ENCODE data around the gene NAGA.

Gene NAGA

DNA sequence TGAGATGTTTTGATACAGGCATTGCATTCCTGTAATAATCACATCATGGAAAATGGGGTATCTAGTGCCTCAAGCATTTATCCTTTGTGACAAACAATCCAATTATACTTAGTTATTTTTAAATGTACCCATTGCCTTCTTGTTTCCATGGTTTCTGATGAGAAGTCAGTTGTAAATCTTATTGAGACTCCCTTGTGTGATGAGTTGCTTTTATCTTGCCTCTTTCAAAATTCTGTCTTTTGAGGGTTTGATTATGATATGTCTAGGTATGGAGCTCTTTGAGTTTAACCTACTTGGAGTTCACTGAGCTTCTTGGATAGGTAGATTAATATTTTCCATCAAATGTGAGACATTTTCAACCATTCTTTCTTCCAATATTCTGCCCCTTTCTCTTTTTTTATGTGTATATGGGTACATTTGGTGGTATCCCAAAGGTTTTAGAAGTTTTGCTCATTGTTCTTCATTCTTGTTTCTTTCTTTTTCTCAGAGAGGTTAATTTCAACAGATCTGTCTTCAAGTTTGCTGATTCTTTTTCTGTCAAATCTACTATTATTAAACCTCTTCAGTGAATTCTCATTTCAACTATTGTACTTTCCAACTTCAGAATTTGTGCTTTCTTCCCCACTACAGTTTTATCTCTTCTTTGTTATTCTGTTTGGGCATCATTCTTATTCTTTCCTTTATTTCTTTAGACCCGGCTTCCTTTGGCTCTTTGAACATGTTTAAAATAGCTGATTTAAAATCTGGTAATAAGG lies 13.7 kb downstream of the NAGA start:
- no peak overlapping the region for H3K4me3 ChIP-seq (ENCODE audit: low read length, poor library complexity, severe bottlenecking)
- no peaks in the 10 kb centered on the region for H3K79me2 ChIP-seq (ENCODE audit: insufficient read depth, low read length)
- H3K36me3 ChIP-seq (ENCODE audit: insufficient read depth, low read length): no peaks in the 10 kb centered on the region; the same call in 1 of the 2 replicates
- no peaks in the 10 kb centered on the region for H3K27me3 ChIP-seq (ENCODE audit: insufficient read depth, low read length, poor library complexity, severe bottlenecking)
- H4K20me1 ChIP-seq (ENCODE audit: insufficient read depth, low read length, poor library complexity, severe bottlenecking): no peaks in the 10 kb centered on the region
- no peak overlapping the region for H3K9ac ChIP-seq (ENCODE audit: low read depth, low read length, poor library complexity, severe bottlenecking)
- no peak overlapping the region for H3K4me2 ChIP-seq (ENCODE audit: low read depth, low read length, poor library complexity, severe bottlenecking)
- no peaks in the 10 kb centered on the region for H3F3A ChIP-seq (ENCODE audit: low read depth)
- no peak overlapping the region for H2AFZ ChIP-seq (ENCODE audit: low read length)
- H3K4me1 ChIP-seq (ENCODE audit: insufficient read depth, low read length, poor library complexity, severe bottlenecking): no peaks in the 10 kb centered on the region
- H3K9me2 ChIP-seq (replicated peaks; ENCODE audit: low read depth, low read length): no peaks in the 10 kb centered on the region
- TF ChIP-seq, protein P1, sequence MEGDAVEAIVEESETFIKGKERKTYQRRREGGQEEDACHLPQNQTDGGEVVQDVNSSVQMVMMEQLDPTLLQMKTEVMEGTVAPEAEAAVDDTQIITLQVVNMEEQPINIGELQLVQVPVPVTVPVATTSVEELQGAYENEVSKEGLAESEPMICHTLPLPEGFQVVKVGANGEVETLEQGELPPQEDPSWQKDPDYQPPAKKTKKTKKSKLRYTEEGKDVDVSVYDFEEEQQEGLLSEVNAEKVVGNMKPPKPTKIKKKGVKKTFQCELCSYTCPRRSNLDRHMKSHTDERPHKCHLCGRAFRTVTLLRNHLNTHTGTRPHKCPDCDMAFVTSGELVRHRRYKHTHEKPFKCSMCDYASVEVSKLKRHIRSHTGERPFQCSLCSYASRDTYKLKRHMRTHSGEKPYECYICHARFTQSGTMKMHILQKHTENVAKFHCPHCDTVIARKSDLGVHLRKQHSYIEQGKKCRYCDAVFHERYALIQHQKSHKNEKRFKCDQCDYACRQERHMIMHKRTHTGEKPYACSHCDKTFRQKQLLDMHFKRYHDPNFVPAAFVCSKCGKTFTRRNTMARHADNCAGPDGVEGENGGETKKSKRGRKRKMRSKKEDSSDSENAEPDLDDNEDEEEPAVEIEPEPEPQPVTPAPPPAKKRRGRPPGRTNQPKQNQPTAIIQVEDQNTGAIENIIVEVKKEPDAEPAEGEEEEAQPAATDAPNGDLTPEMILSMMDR (conservative IDR thresholded peaks at IDR 0.05; ENCODE audit: low read length): no peak
- no peak for TF ChIP-seq EZH2phosphoT487 (IDR thresholded peaks at IDR 0.05; ENCODE audit: borderline replicate concordance)
- peaks cover 9% of the 10 kb centered on the region; the same call in 1 of the 2 replicates for H3K9me3 ChIP-seq (ENCODE audit: insufficient read depth, low read depth, low read length)

DNA sequence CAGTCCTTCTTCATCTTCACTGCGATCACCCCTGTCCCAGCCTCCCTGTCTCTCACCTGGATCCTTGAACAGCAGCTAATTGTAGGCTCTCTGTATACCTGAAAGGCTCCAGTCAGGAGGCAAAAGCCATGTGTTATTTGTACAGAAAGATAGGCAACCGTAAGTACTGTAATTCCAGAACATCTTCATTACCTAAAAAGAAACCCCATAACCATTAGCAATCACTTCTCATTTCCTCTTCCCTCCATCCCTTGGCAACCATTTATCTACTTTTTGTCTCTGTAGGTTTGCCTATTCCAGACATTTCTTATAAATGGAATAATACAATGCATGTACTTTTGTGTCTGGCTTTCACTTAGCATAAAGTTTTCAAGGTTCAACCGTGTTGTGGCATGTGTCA lies 17.8 kb downstream of the NAGA start:
- H3K9me3 ChIP-seq (ENCODE audit: insufficient read depth, low read depth, low read length): peaks cover 9% of the 10 kb centered on the region; the same call in 1 of the 2 replicates
- no peaks in the 10 kb centered on the region for H3K27me3 ChIP-seq (ENCODE audit: insufficient read depth, low read length, poor library complexity, severe bottlenecking)

DNA sequence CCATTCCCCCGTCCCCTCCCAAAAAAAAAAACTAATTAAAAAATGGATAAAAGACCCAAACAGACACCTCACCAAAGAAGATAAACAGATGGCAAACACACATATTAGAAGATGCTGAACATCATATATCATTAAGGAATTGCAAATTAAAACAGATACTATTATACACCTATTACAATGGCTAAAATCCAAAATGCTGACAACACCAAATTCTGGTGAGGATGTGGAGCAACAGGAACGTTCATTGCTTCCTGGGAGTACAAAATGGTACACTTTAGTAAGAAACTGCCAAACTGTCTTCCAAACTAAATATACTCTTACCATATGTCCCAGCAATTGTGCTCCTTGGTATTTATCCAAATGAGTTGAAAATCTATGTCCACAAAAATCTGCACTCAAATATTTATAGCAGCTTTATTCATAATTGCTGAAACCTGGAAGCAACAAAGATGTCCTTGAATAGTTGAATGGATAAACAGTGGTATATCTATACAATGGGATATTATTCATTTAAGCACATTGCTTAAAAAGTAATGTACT lies 19.9 kb downstream of the NAGA start:
- Histone ChIP-seq H3K27me3 (ENCODE audit: insufficient read depth, low read length, poor library complexity, severe bottlenecking) (no peaks in the 10 kb centered on the region), H3F3A (ENCODE audit: low read depth) (no peaks in the 10 kb centered on the region), H3K36me3 (ENCODE audit: insufficient read depth, low read length) (no peaks in the 10 kb centered on the region), H4K20me1 (ENCODE audit: insufficient read depth, low read length, poor library complexity, severe bottlenecking) (no peaks in the 10 kb centered on the region), H3K9ac (ENCODE audit: low read depth, low read length, poor library complexity, severe bottlenecking) (no peak overlapping the region), H2AFZ (ENCODE audit: low read length) (no peak overlapping the region), H3K4me1 (ENCODE audit: insufficient read depth, low read length, poor library complexity, severe bottlenecking) (no peaks in the 10 kb centered on the region), H3K79me2 (ENCODE audit: insufficient read depth, low read length) (no peaks in the 10 kb centered on the region), H3K9me3 (ENCODE audit: insufficient read depth, low read depth, low read length) (no peaks in the 10 kb centered on the region), H3K4me3 (ENCODE audit: low read length, poor library complexity, severe bottlenecking) (no peak overlapping the region), H3K9me2 (replicated peaks; ENCODE audit: low read depth, low read length) (no peaks in the 10 kb centered on the region), H3K4me2 (ENCODE audit: low read depth, low read length, poor library complexity, severe bottlenecking) (no peak overlapping the region)
- no peak for TF ChIP-seq EZH2phosphoT487 (IDR thresholded peaks at IDR 0.05; ENCODE audit: borderline replicate concordance)
- TF ChIP-seq, protein P1 (conservative IDR thresholded peaks at IDR 0.05; ENCODE audit: low read length): no peak

More for the DNA sequence above, 17.8 kb downstream of the NAGA start:
- no peaks in the 10 kb centered on the region for H3K9me2 ChIP-seq (replicated peaks; ENCODE audit: low read depth, low read length)
- no peak overlapping the region for H3K4me3 ChIP-seq (ENCODE audit: low read length, poor library complexity, severe bottlenecking)
- H3K79me2 ChIP-seq (ENCODE audit: insufficient read depth, low read length): no peaks in the 10 kb centered on the region
- H4K20me1 ChIP-seq (ENCODE audit: insufficient read depth, low read length, poor library complexity, severe bottlenecking): no peaks in the 10 kb centered on the region
- H3K4me2 ChIP-seq (ENCODE audit: low read depth, low read length, poor library complexity, severe bottlenecking): no peak overlapping the region
- H3K4me1 ChIP-seq (ENCODE audit: insufficient read depth, low read length, poor library complexity, severe bottlenecking): no peaks in the 10 kb centered on the region
- no peak for TF ChIP-seq EZH2phosphoT487 (IDR thresholded peaks at IDR 0.05; ENCODE audit: borderline replicate concordance)
- TF ChIP-seq, protein P1 (conservative IDR thresholded peaks at IDR 0.05; ENCODE audit: low read length): no peak
- H3F3A ChIP-seq (ENCODE audit: low read depth): no peaks in the 10 kb centered on the region
- H3K36me3 ChIP-seq (ENCODE audit: insufficient read depth, low read length): no peaks in the 10 kb centered on the region
- no peak overlapping the region for H3K9ac ChIP-seq (ENCODE audit: low read depth, low read length, poor library complexity, severe bottlenecking)
- no peak overlapping the region for H2AFZ ChIP-seq (ENCODE audit: low read length)
